Activated B cell treated with CpG ODN at 0.5 μM for 24 hours (primary cell): ENCODE measurements around the gene MYH6. TPM values are rescaled to one million over a fixed set of nuclear protein-coding genes. Genes with fewer than 3 reads are reported as not detected.

ENCODE experiments used
- ATAC-seq: fragments of 200-7000 bp; cut with Tn5 transposase; one replicate; pipeline ENCODE4 v1.10.0; 2021; ENCODE audit warnings: low read depth, mild to moderate bottlenecking, moderate library complexity
- CTCF ChIA-PET: fragments of 350-600 bp; sonication (Branson Sonifier 250); formaldehyde crosslinking; loops from one replicate; lab custom pipeline; 2021; ENCODE audit warnings: antibody characterized with exemption; lab: Charles Lee
- POLR2A ChIA-PET: fragments of 350-600 bp; sonication (Branson Sonifier 250); formaldehyde crosslinking; loops from one replicate; lab custom pipeline; 2021; ENCODE audit warnings: antibody characterized with exemption; lab: Charles Lee
- DNase-seq: peaks from one replicate; pipeline ENCODE4 v3.0.0; 2022
- H3K27ac Mint-ChIP-seq: one replicate; pipeline ENCODE4 v1.8.0; 2020; ENCODE audit warnings: mixed read lengths
- H3K27me3 Mint-ChIP-seq: one replicate; pipeline ENCODE4 v1.8.0; 2021; ENCODE audit warnings: mixed read lengths
- H3K36me3 Mint-ChIP-seq: one replicate; pipeline ENCODE4 v1.8.0; 2021; ENCODE audit warnings: low read depth, mixed read lengths
- H3K4me1 Mint-ChIP-seq: one replicate; pipeline ENCODE4 v1.8.0; 2021; ENCODE audit warnings: mixed read lengths
- H3K4me3 Mint-ChIP-seq: one replicate; pipeline ENCODE4 v1.8.0; 2020; ENCODE audit warnings: mild to moderate bottlenecking, mixed read lengths
- H3K9me3 Mint-ChIP-seq: one replicate; pipeline ENCODE4 v1.8.0; 2020; ENCODE audit warnings: mixed read lengths
- intact Hi-C: fragments of 100-400 bp; cut with micrococcal nuclease; formaldehyde crosslinking; loops from one replicate; pipeline ENCODE4 v1.15.1; 2024
- total RNA-seq: library from RNA; stranded (reverse); gene quantifications from 2 replicates; pipeline ENCODE4 v1.2.3, GENCODE V29; 2022
- TF ChIP-seq, protein P1 (sequence below): fragments of 200-600 bp; IDR thresholded peaks from one replicate; pipeline ENCODE4 v1.8.0; 2022; ENCODE audit warnings: antibody characterized with exemption, mild to moderate bottlenecking

MYH6 gene
- total RNA-seq, 1 donor from 2014 or later, result not detected

DNA sequence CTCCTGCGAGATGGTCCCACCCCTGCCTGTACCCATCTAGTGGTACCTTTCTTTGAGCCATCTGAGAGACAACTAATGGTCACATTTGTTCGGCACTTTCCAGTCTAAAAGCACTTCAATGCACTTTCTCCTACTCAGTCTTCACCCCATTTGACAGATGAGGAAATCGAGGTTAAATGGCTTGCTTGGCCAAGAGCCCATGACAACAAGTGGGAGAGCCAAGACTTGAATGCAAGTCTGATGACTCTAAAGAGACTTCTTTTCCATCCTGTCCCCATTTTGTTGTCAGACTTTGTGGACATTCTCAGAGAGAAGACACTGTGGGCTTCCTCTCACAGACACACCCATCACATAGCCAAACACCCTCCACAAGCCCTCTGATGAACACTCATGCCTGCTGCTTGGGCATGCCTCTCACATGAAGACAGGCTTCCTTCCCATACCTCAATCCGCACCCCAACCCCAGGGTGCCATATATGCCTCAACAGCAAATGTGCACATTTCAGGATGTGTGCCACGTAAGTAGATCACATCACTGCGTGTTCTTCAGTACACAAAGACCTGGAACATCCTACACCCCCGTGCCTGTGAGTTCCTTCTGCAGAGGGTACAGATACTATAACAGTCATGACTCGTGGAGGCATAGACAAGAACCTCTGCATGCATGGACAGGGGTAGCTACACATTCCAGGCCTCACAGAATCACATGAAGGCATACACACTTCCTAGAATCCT, 26.6 kb upstream of the MYH6 start:
- no peak for ATAC-seq
- Mint-ChIP-seq H3K4me1 (no peaks in the 10 kb centered on the region), H3K27me3 (peaks cover 27% of the 10 kb centered on the region), H3K36me3 (no peaks in the 10 kb centered on the region), H3K27ac (no peak overlapping the region), H3K9me3 (no peaks in the 10 kb centered on the region), H3K4me3 (no peak overlapping the region)
- TF ChIP-seq, protein P1, sequence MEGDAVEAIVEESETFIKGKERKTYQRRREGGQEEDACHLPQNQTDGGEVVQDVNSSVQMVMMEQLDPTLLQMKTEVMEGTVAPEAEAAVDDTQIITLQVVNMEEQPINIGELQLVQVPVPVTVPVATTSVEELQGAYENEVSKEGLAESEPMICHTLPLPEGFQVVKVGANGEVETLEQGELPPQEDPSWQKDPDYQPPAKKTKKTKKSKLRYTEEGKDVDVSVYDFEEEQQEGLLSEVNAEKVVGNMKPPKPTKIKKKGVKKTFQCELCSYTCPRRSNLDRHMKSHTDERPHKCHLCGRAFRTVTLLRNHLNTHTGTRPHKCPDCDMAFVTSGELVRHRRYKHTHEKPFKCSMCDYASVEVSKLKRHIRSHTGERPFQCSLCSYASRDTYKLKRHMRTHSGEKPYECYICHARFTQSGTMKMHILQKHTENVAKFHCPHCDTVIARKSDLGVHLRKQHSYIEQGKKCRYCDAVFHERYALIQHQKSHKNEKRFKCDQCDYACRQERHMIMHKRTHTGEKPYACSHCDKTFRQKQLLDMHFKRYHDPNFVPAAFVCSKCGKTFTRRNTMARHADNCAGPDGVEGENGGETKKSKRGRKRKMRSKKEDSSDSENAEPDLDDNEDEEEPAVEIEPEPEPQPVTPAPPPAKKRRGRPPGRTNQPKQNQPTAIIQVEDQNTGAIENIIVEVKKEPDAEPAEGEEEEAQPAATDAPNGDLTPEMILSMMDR, result no peak
- CTCF ChIA-PET, result no interaction called here
- POLR2A ChIA-PET, result no interaction called here
- intact Hi-C loops, result no loop called here
- DNase-seq, result no peak

DNA sequence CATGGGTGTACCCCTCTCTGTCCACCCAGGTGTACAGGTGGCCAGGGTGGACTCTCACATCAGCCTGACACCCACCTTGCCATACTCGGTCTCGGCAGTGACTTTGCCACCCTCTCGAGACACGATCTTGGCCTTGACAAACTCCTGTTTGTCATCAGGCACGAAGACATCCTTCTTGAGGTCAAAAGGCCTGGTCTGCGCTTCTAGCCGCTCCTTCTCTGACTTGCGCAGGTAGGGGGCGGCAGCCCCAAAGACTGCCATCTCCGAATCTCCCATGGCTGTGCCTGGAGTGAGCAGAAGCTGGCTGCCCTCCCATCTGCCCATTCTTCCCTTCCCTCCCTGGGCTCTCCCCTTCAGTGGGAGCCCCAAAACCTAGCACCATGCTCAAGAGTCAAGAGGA, 25.4 kb upstream of the MYH6 start:
- Mint-ChIP-seq H3K4me3 (no peak overlapping the region), H3K9me3 (no peaks in the 10 kb centered on the region), H3K27ac (no peak overlapping the region), H3K36me3 (no peaks in the 10 kb centered on the region), H3K4me1 (no peaks in the 10 kb centered on the region), H3K27me3 (peaks cover 29% of the 10 kb centered on the region)
- POLR2A ChIA-PET, result no interaction called here
- CTCF ChIA-PET, result no interaction called here
- DNase-seq, result no peak
- no peak for ATAC-seq
- TF ChIP-seq, protein P1, result no peak
- intact Hi-C loops, result no loop called here

DNA sequence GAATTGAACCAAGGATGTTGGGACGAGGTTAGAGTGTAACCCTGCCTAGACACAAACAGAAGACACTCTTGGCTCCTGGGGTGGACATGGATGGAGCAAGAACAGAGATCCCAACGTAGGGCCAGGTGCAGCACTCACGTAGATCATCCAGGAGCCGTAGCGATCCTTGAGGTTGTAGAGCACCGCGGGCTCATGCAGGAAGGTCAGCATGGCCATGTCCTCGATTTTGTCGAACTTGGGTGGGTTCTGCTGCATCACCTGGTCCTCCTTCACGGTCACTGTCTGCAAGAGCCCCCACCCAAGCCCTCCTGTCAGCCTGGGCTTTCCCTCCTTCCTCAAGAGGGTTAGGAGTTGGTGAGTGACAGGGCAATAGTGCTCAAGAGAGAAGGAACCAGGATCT, 24.9 kb upstream of the MYH6 start:
- POLR2A ChIA-PET, result no interaction called here
- H3K4me3 Mint-ChIP-seq, result no peak overlapping the region
- peaks cover 30% of the 10 kb centered on the region for H3K27me3 Mint-ChIP-seq

DNA sequence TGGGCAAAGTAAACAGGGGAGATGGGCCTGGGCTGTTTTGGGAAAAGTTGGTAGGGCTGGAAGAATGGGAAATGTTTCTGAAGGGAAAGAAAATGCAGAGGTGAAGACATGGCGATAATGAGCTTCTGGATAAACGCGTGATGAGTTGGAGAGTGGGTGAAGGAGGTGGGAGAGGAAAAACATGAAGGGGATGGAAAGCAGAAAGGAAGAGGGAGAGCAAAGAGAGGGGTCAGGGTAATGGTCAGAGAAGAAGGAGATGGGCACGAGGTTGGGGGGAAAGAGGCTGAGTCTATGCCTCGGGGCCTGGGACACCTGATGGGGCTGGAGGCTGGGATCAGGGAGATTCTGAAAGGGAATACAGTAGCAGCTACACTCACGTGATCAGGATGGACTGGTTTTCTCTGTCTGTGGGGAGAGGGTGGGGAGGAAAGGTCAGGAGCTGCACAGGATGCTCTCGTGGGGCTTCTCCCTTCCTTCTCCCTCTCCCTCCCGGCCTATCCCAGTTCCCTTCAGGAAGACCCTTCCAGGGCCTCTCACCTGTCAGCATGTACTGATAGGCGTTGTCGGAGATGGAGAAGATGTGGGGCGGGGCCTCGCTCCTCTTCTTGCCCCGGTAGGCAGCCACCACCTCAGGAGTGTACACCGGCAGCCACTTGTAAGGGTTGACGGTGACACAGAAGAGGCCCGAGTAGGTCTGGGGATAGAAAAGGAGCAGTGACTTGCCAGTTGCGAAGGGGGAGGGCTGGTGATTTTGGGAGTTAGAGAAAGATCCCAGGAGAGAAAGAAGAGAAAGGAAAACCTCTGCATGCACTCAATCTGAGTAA, 24.2 kb upstream of the MYH6 start:
- H3K4me3 Mint-ChIP-seq, result no peak overlapping the region
- H3K9me3 Mint-ChIP-seq, result no peaks in the 10 kb centered on the region
- H3K27ac Mint-ChIP-seq, result no peak overlapping the region
- DNase-seq (no peak), ATAC-seq (no peak)
- POLR2A ChIA-PET, result no interaction called here
- H3K4me1 Mint-ChIP-seq, result no peaks in the 10 kb centered on the region
- intact Hi-C loops, result no loop called here
- TF ChIP-seq, protein P1, result no peak
- no peaks in the 10 kb centered on the region for H3K36me3 Mint-ChIP-seq
- CTCF ChIA-PET, result no interaction called here
- peaks cover 32% of the 10 kb centered on the region for H3K27me3 Mint-ChIP-seq

More for the DNA sequence above, 24.9 kb upstream of the MYH6 start:
- Mint-ChIP-seq H3K36me3 (no peaks in the 10 kb centered on the region), H3K9me3 (no peaks in the 10 kb centered on the region), H3K27ac (no peak overlapping the region), H3K4me1 (no peaks in the 10 kb centered on the region)
- CTCF ChIA-PET, result no interaction called here
- ATAC-seq, result no peak
- TF ChIP-seq, protein P1, result no peak
- no peak for DNase-seq
- intact Hi-C loops, result no loop called here

DNA sequence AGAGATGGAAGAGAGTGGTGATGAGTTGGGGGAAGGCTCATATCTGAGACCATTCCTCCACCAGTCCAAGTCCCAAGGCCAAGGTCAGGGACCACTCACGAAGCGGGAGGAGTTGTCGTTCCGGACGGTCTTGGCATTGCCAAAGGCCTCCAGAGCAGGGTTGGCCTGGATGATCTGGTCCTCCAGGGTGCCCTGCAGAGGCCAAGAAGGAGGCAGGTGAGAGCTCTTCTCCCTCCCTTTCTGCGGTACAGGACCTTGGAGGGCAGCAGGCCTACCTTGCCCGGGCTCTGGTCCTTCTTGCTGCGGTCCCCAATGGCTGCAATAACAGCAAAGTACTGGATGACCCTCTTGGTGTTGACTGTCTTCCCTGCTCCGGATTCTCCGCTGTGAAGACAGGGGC, 23.4 kb upstream of the MYH6 start:
- TF ChIP-seq, protein P1, result no peak
- no peaks in the 10 kb centered on the region for H3K36me3 Mint-ChIP-seq
- peaks cover 32% of the 10 kb centered on the region for H3K27me3 Mint-ChIP-seq
- H3K4me3 Mint-ChIP-seq, result no peak overlapping the region
- no peaks in the 10 kb centered on the region for H3K9me3 Mint-ChIP-seq
- ChIA-PET POLR2A (no interaction called here), CTCF (no interaction called here)
- DNase-seq, result no peak
- H3K4me1 Mint-ChIP-seq, result no peaks in the 10 kb centered on the region
- intact Hi-C loops, result no loop called here
- no peak overlapping the region for H3K27ac Mint-ChIP-seq
- ATAC-seq, result no peak
